Measurements from ENCODE around the gene FAM98C.
"Not testable (repeated sequence)": the region's sequence is repeated elsewhere in the genome, so short reads cannot be mapped to it uniquely, and the experiment has no call there.

The FAM98C gene

DNA sequence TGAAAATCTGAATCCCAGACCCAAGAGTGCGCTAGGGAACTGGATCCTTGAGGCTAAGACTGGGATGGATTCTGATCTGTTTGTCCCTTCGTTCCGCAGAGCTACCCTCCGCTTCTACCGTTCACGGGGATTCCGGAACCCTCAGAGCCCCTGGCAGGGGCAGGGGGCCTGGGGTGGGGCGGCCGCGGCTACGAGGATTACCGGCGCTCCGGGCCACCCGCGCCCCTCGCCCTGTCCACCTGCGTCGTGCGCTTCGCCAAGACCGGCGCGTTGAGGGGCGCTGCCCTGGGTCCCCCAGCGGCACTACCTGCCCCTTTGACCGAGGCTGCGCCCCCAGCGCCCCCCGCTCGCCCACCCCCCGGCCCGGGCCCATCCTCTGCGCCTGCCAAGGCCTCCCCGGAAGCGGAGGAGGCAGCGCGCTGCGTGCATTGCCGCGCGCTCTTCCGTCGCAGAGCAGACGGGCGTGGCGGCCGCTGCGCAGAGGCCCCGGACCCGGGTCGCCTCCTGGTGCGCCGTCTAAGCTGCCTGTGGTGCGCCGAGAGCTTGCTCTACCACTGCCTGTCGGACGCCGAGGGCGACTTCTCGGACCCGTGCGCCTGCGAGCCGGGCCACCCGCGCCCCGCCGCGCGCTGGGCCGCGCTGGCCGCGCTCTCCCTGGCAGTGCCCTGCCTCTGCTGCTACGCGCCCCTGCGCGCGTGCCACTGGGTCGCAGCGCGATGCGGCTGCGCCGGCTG is 7.3 kb upstream of the FAM98C start:
- no peak for DNase-seq

DNA sequence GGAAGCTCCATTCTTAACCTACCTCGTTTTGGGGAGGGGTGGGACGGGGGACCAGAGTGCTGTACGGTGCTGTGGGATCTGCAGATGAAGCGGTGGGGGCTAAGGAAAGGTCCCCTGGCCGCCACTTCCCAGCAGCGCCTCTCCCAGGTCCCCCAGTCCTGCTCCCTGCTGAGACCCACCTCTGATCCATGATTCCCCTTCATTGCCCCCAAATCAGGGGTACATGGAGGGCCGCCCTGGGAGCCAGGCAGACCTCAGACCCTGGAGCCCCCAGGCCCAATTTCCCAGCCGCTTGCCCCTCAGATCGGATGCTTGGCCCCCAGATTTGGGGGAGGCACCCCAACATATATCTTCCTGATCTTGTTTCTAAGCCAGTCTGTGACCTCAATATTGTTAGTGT is 3.8 kb upstream of the FAM98C start:
- DNase-seq: no peak

DNA sequence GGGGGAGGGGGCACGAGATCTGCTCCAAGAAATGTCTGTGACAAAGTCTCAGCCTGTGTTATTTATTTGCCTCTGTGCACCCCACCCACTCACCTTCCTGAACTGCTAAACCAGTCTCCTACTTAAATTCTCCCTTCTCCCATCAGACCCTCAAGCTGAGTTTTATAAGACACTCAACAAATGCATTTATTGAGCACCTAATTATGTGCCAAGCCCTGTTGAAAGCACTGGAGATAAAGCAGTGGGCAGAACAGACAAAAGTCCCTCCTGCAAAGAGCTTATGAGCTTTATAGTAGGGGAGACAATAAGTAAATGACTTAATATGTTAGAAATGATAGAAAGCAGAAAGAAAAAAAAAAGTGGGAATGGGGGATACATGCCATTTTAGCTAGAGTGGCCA is 3.4 kb upstream of the FAM98C start:
- no peak for DNase-seq

DNA sequence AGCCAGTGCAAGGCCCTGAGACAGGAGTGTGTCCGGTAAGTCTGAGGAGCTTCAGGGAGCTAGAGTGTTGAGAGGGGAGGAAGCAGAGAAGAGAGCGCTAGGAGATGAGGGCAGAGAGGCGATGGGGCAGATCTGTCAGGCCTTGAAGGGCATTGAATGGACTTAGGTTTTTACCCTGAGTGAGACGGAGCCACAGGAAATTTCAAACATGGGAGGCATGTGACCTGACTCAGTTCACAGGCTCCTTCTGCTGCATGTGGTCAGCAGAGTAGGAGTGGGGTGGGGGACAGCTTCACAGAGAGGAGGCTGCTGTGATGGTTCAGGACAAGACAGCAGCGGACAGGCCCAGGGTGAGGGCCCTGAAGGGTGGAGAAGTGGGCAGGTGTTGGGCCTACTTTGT is 2.5 kb upstream of the FAM98C start:
- DNase-seq: no peak

DNA sequence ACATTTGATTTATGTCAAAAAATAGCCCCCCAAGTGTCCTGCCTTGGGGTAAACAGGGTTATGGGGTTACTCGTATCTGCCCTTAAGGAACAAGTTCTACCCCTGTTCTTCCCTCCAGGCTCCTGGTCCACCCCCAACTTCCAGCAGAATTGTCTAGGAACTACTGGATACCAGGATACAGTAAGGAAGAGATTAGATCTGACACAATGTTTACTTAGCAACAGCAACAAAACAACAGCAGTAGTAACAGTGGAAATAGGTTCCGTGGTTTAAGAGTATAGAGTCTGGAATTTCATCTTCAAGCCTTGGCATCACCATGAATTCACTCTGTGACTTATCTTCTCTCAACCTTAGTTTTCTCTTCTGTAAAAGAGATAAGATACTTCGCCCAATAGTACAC is 1.7 kb upstream of the FAM98C start:
- no peak for DNase-seq

DNA sequence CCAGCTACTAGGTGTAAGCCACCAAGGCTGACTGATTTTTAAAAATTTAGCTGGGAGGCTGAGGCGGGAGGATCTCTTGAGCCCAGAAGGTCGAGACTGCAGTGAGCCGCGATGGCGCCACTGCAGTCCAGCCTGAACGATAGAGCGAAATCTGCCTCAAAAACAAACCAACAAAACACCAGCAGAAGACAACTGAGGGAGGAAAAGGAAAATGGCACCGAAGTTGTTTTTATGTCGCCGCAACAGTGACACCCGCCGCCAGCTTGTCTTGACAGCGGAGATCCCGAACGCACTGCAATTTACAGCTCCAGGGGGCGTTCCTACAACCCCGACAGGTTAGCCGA is 298 bp upstream of the FAM98C start:
- DNase-seq: no peak

DNA sequence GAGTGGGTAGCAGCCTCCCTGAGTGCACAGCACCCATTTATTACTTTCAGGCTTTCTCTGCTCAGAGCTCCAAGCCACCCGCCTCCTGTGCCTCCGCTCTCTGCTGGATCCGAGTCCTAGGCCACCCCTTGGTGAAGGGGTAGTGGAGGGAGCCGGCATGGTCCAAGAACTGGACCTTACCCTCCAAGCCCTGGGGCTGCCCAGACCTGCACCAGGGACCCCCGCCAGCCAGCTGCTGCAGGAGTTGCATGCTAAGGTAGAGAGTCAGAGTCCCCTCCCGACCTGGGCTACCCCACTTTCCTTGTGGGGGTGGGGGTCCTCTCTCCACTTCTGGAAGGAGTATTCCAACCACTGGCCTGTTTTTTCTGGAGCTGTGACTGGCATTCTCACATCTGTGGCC is 2.0 kb downstream of the FAM98C start:
- DNase-seq: no peak

DNA sequence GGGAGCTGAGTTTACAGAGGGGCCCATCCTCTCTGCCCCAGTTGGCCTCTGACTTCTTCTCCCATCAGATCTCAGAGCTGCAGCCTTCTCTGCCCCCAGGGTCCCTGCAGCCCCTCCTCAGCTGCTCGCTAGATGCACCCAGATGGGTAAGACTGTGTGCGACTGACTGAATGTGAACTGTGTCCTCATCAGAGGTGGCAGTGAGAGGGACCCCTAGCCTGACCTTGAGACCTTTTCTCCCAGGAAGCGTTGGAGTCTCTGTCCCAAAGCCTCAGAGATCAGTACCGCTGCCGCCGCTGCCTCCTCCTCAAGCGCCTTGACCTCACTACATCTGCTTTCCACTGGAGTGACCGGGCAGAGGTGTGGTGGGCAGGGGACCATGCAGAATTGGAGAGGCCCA is 2.4 kb downstream of the FAM98C start:
- no peak for DNase-seq

DNA sequence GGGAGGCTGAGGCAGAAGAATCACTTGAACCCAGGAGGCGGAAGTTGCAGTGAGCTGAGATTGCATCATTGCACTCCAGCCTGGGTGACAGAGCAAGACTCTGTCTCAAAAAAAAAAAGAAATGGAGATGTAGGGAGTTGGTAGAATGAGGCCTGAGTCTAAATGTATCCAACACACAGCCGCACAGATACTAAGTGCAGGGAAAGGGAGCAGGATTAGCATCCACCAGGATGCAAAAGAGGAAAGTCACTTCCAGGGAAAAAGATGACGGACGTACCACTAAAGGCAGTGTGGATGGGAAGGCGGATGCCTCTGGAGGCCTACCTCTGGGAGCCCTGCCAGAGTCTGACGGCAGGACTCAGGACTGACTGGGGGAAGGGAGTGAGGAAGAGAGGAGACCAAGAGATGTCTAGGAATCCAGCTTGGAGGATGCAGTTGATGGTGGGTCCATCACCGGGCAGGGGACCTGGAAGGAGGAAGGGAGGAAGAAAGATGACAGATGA is 6.8 kb downstream of the FAM98C start:
- peak in 1 of 56 donors; percentile 16 for DNase-seq

DNA sequence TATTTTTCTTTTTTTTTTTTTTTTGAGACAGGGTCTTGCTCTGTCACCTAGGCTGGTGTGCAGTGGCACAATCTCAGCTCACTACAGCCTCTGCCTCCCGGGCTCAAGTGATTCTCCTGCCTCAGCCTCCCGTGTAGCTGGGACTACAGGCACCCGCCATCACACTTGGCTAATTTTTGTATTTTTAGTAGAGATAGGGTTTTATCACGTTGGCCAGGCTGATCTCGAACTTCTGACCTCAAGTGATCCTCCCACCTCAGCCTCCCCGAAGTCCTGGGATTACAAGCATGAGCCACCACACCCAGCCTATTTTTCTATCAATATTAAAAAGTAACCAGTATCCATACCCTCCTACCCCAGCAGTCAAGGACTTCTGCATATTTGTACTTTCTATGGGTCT is 7.5 kb downstream of the FAM98C start:
- DNase-seq: not testable (repeated sequence)

DNA sequence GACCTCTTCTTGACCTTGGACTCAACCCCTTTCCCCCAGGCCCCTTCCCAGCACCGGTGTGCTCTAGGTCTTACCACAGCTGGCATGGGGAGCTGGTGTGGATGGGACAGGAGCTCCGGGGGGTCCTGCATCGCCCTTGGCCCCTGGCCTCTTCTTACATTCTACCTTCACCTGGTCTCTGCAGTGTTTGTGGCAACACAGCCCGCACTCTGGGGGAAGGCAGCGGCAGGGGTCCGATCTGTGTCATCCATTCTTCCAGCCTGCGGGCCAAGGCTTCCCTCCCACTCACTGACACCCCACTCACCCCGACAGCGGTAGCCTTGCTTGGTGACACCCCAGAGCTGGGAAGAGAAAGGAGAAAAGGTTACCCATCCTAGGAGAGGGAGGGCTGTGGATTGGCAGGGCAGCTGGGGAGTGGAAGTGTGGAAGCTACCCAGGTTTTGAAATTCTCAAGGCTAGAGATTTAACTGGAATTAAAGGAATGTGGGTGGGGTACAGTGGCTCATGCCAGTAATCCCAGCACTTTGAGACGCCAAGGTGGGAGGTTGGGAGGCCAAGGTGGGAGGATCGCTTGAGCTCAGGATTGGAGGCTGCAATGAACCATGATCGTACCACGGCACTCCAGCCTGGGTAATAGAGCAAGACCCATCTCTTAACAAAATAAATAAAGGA is 8.3 kb downstream of the FAM98C start:
- no peak for DNase-seq

DNA sequence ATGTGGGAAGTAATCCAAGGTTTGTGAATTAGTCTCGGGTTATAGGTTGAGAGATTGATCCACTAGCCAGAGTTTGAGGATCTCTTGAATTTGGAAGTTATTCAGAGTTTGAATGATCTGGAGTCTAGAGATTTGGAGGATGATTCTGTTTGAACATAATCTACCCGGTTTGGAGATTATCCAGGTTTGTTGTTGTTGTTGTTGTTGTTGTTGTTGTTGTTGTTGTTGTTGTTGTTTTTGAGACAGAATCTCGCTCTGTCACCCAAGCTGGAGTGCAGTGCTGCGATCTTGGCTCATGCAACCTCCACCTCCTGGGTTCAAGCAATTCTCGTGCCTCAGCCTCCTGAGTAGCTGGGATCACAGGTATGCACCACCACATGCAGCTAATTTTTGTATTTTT is 9.0 kb downstream of the FAM98C start:
- not testable (repeated sequence) for DNase-seq

DNA sequence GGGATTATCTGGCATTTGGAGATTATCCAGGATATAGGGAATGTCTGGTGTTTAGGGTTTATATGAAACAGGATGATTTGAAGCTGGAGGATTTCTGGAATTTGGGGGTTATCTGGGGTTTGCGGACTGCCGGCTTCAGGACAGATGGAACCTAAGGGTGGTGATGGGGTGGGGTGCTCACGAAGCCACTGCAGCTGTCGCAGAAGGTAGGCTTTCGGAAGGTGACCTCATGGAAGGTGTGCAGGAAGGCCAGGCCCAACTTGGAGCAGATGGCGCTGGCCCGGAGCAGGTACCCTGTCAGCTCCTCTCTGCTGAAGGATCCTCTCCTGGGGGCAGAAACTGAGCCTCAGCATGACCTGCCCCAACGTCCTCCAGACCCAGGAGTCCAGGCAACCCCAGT is 9.6 kb downstream of the FAM98C start:
- DNase-seq: no peak

DNA sequence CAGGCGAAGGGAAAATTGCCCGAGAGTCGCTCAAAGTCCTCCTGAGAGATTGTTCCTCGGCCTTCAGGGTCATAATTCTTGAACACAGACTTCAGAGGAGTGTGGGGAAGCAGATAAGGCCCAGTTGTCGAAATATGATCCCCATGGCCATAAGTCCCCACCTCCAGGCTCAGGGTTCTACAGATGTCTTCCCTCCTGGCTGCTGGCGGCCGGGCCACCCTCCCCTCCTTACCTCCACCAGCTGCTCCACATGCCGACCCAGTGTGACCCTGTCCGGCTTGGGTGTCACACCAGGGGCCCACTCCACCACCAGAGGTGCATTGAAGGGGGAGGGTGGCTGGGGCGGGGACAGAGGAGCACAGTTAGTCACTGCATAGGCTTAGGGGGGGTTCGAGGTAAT is 10.1 kb downstream of the FAM98C start:
- no peak for DNase-seq

DNA sequence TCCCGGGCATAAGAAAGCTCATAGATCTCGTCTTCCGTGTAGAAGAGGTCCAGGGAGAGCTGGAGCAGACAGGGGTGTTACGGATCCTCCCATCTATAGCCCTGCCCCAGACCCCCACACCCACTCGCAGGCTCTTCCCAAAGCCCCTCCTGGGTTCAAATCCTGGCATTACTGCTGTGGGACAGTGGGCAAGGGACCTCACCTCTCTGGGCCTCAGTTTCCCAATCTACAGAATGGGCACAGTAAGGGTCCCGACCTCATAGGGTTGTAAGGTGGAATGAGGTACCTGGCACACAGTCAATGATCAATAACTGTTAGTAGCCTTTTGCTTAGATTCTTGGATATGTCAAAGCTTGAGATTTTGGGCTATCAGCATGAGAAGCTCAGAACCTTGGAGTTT is 10.5 kb downstream of the FAM98C start:
- DNase-seq: no peak

DNA sequence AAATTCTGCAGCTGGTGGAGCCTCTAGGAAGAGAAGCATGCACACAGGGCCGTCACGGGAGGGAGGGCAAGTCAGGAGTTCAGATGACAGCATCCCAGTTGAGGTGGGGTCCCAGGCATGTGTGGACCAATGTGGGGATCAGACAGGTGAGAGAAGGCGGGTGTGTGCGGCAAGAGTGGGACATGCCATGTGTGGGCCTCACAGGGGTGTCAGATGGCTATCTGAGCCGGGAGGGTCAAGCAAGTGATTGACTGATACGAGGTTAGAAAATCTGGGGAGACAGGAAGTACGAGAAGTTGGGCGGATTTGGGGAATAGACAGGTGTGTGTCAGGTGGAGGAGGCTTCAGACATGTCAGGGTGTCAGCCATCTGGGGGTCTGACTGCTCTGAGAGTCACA is 14.3 kb downstream of the FAM98C start:
- no peak for DNase-seq

DNA sequence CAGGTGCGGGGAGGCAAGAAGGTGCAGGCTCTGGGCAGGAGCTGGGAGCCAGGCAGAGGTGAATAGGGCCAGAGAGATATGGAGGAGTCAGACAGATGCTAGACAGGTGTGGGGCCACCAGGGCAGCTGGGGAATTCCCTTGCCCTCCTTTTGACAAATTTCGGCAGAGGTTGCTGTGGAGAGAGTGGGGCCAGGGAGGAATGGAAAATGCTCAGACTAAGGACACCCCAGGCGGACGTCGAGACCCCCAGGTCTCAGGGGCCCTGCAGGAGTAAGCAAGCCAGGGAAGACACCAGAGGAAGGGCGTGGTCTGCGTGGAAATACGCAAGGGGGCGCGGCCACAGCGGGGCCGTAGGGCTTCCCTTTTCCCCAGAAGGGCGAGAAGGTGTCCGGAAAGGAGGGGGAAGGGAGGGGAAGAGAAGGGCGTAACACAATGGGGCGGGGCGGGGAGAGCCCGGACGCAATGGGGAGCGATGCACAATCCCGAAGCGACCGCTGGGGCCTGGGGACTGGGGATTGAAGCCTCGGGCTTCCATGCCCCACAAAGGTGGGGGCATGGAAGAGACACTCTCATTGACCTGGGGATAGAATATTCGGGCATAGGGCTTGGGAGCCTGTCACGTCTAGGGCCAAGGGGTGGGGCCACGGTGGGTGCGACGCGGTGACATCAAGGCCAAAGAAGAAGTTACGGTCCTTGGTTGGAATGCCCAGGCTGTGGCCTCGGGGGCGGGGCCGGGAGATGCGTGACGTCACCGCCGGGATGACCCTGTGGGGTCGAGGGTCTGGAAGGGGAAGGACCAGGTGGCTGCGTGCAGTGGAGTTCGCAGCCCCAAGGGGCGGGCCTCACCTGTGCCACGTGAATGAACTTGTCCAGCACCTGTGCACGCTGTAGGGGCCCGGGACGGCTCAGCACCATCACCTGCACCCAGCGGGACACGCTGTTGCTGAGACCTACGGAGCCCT is 14.9 kb downstream of the FAM98C start:
- peak in 10 of 56 donors; percentile 5 to 56 (median 10) for DNase-seq

DNA sequence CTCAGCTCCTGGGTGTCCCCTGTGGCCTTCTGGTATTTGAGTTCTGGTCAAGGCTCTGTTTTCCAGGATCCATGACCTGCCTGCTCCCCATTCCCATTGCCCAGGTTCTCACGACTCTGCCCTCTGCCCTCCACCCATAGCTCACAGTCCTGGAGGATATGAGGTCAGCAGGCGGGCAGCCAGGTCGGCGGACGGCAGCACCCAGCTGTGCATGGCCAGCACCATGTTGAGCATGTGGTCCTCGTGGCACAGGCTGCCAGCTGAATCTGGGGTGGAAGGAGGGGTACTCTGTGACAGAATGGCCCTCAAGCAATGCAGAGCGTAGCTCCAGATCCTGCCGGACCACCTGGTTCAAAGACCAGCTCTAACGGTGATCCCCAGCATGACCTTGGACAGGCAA is 18.0 kb downstream of the FAM98C start:
- DNase-seq: no peak

DNA sequence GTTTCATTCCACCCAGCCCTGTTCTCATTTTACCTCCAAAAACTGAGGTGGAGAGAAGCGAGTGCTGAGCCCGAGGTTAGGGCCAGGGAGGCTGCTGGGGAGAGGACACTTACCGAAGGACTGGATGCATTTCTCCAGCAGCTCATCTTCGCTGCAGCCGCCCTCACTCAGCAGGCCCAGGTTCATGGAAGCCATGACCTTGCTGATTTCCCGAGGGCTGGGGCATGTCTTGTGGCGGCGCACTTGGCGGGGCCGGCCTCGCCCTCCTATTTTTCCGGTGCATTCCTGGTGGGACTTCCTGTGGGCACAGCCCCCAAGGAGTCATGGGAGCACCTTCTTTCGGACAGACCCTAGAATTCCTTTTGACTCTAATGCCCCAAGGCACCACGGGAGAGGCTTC is 19.0 kb downstream of the FAM98C start:
- no peak for DNase-seq

DNA sequence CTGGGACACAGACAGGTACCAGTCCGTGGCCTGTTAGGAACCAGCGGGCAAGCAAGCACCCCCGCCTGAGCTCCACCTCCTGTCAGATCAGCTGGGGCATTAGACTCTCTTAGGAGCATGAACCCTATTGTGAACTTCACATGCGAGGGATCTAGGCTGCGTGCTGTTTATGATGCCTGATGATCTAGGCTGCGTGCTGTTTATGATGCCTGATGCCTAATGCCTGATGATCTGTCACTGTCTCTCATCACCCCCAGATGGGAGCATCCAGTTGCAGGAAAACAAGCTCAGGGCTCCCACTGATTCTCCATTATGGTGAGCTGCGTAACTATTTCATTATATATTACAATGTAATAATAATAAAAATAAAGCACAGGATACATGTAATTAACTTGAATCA is 19.5 kb downstream of the FAM98C start:
- DNase-seq: no peak

DNA sequence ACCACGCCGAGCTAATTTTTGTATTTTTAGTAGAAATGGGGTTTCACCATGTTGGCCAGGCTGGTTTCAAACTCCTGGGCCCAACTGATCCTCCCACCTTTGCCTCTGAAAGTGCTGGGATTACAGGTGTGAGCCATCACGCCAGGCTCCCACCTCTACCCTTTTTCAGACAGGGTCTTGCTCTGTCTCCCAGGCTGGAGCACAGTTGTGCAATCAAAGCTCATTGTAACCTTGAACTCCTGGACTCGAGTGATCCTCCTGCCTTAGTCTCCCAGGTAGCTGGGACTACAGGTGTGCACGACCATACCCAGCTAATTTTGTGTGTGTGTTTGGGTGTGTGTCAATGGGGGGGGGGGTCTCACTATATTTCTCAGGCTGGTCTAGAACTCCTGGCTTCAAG is 21.4 kb downstream of the FAM98C start:
- DNase-seq: no peak

DNA sequence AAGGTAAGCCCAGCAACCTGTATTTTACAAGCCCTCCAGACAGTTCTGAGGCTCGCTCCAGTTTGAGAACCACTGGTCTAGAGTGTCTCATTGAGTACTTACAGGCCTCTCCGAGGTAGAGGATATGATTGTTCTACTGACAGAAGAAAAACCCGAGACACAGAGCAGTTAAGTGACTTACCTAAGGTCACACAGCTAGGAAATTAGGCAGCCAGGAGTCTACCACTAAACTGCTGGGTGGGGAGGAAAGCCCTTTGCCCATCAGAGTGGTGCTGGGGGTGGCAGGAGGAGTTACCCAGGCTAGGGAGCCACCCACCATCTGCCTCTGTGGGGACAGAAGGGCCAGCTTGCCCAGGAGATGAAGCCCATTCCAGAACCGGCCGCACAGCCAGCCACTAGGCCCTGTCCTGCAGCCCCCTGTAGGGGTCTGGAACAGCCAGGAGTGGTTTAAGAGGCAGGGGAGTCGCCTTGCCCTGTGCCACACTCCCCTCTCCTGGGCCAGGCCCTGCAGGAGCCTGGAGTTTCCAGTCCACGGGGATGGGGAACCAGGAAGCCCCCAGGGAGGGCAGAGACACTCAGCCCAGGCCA is 22.4 kb downstream of the FAM98C start:
- DNase-seq: no peak

Measured in amygdala (tissue), 56 donors.